HG03521 (cell line): ENCODE measurements around the gene MEPE.
A peak's percentile ranks its signal among the peaks of the same experiment; 100 is the strongest.

ENCODE experiments used
- ATAC-seq: cut with Tn5 transposase; IDR thresholded peaks from one replicate; pipeline ENCODE4 v1.9.1; 2021; ENCODE audit warnings: mild to moderate bottlenecking, moderate library complexity; ENCODE audit not compliant: unreplicated experiment

The MEPE gene

GRCh38 chr4:87840149-87840548 is 7.4 kb downstream of the MEPE start:
- no peak for ATAC-seq

DNA sequence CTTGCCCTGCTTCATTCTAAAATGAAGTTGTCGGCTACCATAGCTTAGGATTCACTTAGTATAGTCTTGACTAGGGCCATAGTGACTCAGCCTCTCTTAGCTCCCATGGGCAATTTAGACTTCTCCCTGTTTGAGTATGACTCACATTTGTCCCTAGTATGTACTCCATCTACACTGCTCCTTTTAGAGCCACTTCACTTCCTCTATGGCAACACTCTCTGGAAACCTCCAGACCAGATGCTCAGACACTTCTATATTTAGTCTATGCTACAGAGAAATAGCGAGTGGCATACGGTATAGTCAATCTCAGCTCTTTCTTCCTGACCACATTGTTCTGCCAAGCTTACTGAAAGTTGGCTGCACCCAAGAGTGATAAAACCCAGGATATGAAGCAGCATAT is 11.2 kb downstream of the MEPE start:
- ATAC-seq: no peak

- ATAC-seq: no peak
Observed at GRCh38 chr4:87844452-87844851, 11.7 kb downstream of the MEPE start.

DNA sequence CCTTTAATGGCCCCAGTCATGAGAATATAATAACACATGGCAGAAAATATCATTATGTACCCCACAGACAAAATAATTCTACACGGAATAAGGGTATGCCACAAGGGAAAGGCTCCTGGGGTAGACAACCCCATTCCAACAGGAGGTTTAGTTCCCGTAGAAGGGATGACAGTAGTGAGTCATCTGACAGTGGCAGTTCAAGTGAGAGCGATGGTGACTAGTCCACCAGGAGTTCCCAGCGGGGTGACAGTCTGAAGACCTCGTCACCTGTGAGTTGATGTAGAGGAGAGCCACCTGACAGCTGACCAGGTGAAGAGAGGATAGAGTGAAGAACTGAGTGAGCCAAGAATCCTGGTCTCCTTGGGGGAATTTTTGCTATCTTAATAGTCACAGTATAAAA is 13.5 kb downstream of the MEPE start:
- ATAC-seq: no peak

DNA sequence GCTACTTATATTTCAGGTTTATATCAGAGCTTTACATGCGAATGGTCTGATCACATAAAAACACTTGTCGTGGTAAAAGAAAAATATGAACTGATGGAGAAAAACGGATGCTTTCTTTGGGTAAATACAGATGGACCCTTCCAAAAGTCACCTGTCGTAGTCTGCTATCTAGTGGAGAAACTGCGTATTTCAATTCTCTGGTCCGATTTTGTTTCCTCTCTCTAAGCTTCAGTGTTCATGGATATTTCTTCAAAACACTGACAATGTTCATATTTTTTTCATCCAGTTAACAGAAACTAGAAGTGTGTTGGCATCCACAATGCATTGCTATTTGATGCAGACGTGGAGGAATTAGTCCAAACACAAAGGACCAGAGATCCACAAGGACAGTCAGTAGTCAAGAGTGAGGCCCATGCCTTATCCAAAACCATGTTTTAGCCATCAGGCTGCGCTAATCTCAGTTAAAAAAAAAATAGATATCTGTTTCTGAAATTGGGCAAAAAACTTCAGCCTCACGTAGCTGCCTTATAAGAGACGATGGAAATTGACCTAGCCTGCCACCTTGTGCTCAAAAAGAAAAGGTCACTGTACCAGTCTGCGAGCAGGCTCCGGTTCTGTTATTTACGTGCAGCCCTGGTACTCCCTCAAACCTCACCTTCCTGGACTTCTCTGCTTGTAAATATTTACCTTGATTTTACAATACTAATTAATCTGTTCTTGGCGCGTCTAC is 16.0 kb downstream of the MEPE start:
- peak; percentile 90 for ATAC-seq

DNA sequence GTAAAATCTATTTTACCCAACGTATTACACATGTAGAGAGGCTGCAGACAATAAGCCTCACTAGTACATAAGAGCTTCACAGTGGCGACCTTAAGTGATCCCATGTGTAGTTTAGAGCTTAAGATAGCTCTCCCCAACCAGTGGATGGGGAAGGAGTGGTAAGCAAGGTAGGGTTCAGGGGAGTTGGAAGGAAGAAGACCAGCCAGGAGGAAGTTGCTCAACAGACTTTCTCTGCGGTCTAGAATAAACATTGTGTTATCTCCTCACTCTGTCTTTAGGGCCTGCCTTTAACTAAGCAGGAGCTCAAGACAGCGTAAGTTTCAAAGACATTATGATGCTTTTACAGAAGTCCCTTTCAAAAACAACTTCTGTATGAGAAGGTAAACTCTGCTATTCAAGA is 16.8 kb downstream of the MEPE start:
- no peak for ATAC-seq

DNA sequence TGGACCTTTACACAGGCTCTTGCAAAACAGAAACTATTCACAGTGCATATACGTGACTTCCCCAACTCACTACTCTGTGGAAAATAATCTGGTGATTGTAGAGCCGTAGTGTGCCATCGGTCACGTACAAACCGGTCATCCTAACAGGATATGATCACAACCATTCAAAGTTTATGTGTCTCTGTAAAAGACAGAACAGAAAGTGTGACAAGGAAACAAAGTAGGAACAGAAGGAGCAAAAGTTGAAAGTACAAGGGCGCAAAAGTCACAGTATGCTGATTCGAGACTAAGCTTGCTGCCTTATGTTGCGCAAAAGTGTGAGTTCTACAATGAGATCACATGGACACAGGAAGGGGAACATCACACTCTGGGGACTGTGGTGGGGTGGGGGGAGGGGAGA is 18.6 kb downstream of the MEPE start:
- no peak for ATAC-seq

DNA sequence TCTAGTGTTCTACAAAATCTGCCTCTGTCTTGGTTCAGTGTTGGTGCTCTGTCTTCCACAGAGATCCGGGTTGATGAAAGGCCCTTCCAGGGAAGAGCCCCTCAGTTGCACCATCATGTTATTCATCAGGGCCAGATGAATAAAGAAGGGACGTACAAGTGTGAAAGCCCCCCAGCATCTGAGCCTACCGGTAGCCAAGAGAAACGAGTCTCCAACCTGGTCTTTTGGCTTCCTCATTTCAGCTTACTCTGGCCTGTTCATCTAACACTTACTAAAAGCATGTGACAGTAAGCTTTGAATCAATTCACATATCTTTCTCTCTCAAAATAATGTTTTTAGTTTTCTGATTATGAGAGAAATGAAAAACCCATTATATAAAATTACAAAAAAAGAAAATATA is 19.2 kb downstream of the MEPE start:
- no peak for ATAC-seq

DNA sequence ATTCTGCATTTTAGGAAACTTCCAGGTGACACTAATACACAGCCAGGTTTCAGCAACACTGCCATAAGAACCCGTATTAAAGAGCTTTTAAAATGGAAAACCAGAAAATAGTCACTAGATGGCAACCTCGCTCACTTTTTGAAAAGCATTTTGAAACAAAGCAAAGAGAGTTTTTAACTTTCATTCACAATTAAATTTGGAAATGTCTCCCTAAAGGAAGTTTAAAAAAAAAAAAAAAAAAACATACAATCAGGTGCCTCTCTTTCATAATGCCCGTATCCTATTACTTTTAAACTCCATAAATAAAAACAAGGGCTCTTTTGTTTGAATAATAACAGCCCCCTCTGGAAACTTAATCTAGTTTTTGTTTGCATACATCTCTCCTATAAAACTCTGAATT is 20.3 kb downstream of the MEPE start:
- ATAC-seq: no peak

GRCh38 chr4:87853891-87854290 is 21.1 kb downstream of the MEPE start:
- ATAC-seq: no peak

GRCh38 chr4:87855559-87855958 is 22.8 kb downstream of the MEPE start:
- ATAC-seq: no peak

DNA sequence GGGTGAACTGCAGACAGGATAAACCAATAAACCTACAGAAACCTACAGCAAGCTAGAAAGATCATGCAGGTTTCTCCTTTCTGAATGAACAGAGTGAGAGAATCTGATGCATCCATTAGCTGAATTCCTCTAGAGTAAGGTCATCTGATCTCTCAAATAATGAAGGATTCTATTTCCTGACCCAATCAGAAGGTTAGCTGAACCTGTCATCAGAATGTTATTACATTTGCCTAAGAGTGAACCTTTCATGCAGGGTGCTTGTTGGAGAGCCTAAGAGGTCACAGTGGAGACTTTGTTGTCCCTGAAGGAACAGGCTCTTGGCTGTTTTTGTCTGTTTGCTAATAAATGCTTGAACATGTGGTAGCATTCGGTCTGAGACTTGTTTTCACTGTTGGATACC is 24.0 kb downstream of the MEPE start:
- ATAC-seq: no peak

DNA sequence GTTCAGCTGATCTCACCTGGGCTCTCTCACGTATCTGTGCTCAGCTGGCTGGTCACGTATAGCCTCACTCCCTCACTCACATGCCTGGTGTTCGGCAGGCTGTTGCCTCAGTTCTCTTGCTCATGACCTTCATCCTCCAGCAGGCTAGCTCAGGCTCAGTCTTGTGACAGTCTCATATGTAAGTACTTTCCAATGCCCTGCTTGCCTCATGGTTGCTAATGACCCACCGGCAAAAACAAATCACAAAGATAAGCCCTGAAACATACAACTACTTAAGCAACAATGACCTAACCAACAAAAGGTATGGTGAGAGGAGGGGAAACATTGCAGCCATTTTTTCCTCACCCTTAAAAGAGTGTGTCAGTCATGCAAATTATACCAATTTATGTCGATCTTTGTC is 25.0 kb downstream of the MEPE start:
- ATAC-seq: no peak

DNA sequence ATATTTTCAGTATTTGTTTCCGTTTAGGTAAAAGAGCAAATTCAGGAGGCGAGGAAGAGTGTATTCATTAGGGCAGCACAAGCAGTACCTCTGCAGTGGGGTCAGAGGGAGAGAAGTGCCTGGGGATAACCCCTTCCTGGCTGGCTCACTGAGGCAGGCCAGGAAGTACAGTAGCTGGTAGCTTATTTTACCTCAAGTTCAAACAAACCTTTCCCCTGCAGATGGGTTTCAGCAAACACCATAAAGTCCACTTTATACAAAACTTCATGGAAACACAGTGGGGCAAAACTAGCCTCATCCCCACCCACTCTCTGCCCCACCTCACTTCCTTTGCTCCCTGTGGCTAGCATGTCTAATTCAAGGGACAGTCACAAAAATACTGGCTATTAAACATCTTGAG is 29.5 kb downstream of the MEPE start:
- no peak for ATAC-seq

GRCh38 chr4:87863486-87863885 is 30.7 kb downstream of the MEPE start:
- no peak for ATAC-seq

- ATAC-seq: no peak
Observed at GRCh38 chr4:87864321-87864720, 31.6 kb downstream of the MEPE start.

DNA sequence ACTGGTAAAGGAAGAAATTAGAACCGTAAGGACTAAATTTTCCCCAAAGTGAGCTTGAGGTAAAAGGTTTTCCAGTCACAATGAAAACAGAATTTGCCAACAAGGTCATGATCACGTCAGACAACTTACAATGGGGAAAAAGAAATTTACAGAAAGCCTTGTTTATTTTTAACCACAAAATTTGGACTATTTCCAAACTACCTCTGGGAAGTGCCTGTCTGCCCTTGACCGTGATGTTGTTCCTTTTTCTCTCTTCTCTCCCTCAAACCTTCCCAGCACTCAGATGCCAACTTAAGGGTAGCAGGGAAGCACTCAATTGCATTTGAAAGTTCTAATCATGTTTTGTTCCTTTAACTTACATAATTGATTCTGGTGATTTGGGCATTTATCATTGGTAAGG is 32.5 kb downstream of the MEPE start:
- ATAC-seq: no peak

GRCh38 chr4:87865960-87866598 is 33.3 kb downstream of the MEPE start:
- ATAC-seq: no peak

GRCh38 chr4:87868522-87868921 is 35.8 kb downstream of the MEPE start:
- ATAC-seq: no peak

GRCh38 chr4:87872028-87872427 is 39.3 kb downstream of the MEPE start:
- ATAC-seq: no peak

DNA sequence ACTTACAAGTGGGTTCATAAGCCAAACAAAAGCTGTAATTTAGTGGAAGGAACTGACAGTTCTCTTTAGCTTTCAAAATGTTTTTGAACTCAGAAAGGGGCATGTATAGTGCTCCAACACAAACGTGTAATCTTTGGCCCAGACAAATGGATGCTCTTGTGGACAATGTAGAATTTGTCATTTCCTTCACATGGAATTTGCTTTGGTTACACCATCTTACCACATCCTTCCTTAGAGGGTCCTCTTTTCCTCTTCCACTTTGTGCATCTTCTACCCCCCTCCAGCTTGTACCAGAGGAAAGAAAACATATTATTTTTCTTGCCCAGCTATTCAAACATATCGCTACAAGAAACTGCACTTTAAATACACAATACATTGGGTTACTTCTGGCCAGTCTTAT is 42.4 kb downstream of the MEPE start:
- ATAC-seq: no peak

DNA sequence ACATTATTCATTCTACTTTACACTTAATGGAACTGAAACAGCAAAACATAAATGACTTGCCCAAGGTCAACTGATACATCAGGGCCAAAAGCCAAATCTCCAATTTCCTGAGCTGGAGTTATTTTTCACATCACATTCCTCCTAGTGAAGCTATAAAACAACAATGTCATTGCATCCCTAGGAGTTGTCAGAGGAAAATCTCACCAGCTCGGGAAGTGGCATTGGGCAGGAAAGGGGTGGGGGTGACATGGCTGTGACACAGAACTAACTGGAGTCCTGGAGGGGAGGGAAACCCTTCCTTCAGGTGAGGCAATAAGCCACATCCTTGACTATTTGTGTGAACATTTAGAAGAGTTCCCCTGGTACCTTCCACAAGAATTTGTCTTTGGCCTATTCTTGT is 47.3 kb downstream of the MEPE start:
- no peak for ATAC-seq

DNA sequence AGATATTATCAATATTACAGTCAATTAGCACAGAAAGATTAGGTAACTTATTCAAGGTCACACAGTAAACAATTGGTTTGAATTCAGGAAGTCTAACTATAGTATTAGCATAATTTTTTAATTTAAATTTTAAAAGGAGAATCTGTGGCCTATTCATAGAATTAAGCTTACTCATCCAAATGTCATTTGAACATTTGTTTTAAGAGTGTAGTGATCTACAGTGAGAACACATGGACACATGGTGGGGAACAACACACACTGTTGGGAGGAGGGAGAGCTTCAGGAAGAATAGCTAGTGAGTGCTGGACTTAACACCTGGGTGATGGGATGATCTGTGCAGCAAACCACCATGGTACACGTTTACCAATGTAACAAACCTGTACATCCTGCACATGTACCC is 48.3 kb downstream of the MEPE start:
- ATAC-seq: no peak
